Endodermal cell (in vitro differentiated cells): ENCODE measurements around the gene MPDU1. TPM values are rescaled to one million over a fixed set of nuclear protein-coding genes. Genes with fewer than 3 reads are reported as not detected.

Source experiments
- DNase-seq: peaks from one replicate; pipeline ENCODE4 v3.0.0-alpha.2; 2017
- H3K27ac ChIP-seq: 2 replicates; pipeline ENCODE4 v1.5.1; 2013; ENCODE audit warnings: mild to moderate bottlenecking, low read depth, low read length, moderate library complexity
- H3K27me3 ChIP-seq: 2 replicates; pipeline ENCODE4 v1.6.1; 2013; ENCODE audit warnings: mild to moderate bottlenecking, low read length, moderate library complexity; ENCODE audit not compliant: insufficient read depth, control insufficient read depth, poor library complexity, severe bottlenecking
- H3K36me3 ChIP-seq: 2 replicates; pipeline ENCODE4 v1.7.0; 2013; ENCODE audit warnings: mild to moderate bottlenecking, low read length, moderate library complexity; ENCODE audit not compliant: control insufficient read depth, insufficient read depth
- H3K4me1 ChIP-seq: one replicate; pipeline ENCODE4 v1.7.0; 2013; ENCODE audit warnings: low read length; ENCODE audit not compliant: control insufficient read depth, insufficient read depth
- H3K4me3 ChIP-seq: 2 replicates; pipeline ENCODE4 v1.5.1; 2013; ENCODE audit warnings: mild to moderate bottlenecking, low read length, moderate library complexity
- H3K9ac ChIP-seq: 2 replicates; pipeline ENCODE4 v1.6.1; 2013; ENCODE audit warnings: mild to moderate bottlenecking, low read length, moderate library complexity; ENCODE audit not compliant: poor library complexity, severe bottlenecking; ENCODE audit errors: extremely low read depth
- H3K9me3 ChIP-seq: 2 replicates; pipeline ENCODE4 v1.6.1; 2013; ENCODE audit warnings: mild to moderate bottlenecking, low read length, moderate library complexity; ENCODE audit not compliant: control insufficient read depth
- H3K27ac Mint-ChIP-seq: 2 replicates; pipeline ENCODE4 v1.8.0; 2020; ENCODE audit warnings: mixed read lengths
- H3K27me3 Mint-ChIP-seq: 2 replicates; pipeline ENCODE4 v1.8.0; 2021; ENCODE audit warnings: mild to moderate bottlenecking, mixed read lengths; ENCODE audit not compliant: insufficient read depth
- H3K36me3 Mint-ChIP-seq: 2 replicates; pipeline ENCODE4 v1.8.0; 2020; ENCODE audit warnings: low read depth, mixed read lengths
- H3K4me1 Mint-ChIP-seq: 2 replicates; pipeline ENCODE4 v1.8.0; 2020; ENCODE audit warnings: mixed read lengths
- H3K4me3 Mint-ChIP-seq: 2 replicates; pipeline ENCODE4 v1.8.0; 2020; ENCODE audit warnings: mild to moderate bottlenecking, moderate library complexity, mixed read lengths
- H3K9me3 Mint-ChIP-seq: 2 replicates; pipeline ENCODE4 v1.8.0; 2020; ENCODE audit warnings: mild to moderate bottlenecking, mixed read lengths
- WGBS, 2 experiments: methylation state at CpG; one replicate each; pipeline versions ENCODE4 v1.1.5 to v1.1.7; 2013; ENCODE audit warnings: missing lambda C conversion rate in 2 of 2, mixed read lengths in 1 of 2; ENCODE audit not compliant: insufficient coverage in 1 of 2, insufficient read length in 1 of 2; 5-methylcytosine and 5-hydroxymethylcytosine counted together
- total RNA-seq, 2 donors: library from RNA; stranded (reverse); fragmentation: NEBNext Ultra II Directional in 1 of 2; extraction: Animal tissue kit (Norgen Biotek cat#: 25700) in 1 of 2; gene quantifications; 2 replicates in 1 of 2; 3 replicates in 1 of 2; pipeline ENCODE4 v1.2.1, GENCODE V29; 2021
- TF ChIP-seq, protein P1 (sequence below): fragments of 200-600 bp; sonication (generic); conservative IDR thresholded peaks from 2 replicates; pipeline ENCODE4 v1.5.0; 2021; ENCODE audit warnings: antibody characterized with exemption, mild to moderate bottlenecking

MPDU1 gene
- total RNA-seq, 2 donors from 2014 or later, result 47.4 to 56.6 TPM

DNA sequence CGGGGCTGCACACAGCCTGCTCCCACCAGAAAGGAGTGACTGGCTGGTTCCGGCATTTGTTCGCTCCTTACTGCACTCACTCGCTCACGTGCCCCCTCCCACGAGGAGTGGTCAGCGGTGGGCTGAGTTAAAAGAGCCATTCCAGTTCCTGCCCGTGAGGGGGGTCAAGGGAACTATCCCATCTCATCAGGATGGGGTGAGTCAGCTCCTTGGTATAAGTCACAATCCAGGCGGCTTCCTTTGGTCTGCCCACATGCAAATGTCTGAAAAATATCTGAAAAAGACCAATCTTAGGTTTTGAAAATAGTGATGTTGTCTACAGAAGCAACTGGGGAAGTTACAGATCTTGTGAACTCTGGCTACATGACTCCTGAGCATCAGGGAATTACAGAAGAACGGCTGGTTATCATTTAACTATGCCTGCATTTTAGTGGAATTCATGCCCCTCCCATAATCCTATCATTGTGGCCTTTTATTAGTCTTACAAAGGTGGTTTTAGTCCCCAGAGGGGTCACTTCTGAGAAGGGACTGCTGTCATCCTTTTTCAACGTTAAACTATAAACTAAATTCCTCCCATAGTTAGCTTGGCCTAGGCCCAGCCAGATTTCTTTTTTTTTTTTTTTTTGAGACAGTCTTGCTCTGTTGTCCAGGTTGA lies 44.6 kb upstream of the MPDU1 start:
- H3K4me3 ChIP-seq, result no peak overlapping the region
- no peak overlapping the region for H3K9ac ChIP-seq
- no peak overlapping the region for H3K27ac ChIP-seq
- WGBS, 2 experiments, result 64 to 82% methylated on average over 7 to 11 of the region's 11 CpGs
- Mint-ChIP-seq H3K4me3 (no peak overlapping the region), H3K27ac (no peak overlapping the region), H3K36me3 (no peaks in the 10 kb centered on the region), H3K4me1 (no peaks in the 10 kb centered on the region), H3K27me3 (peaks cover 24% of the 10 kb centered on the region), H3K9me3 (peaks cover 21% of the 10 kb centered on the region)
- H3K27me3 ChIP-seq, result peaks cover 12% of the 10 kb centered on the region
- no peaks in the 10 kb centered on the region for H3K4me1 ChIP-seq
- no peaks in the 10 kb centered on the region for H3K36me3 ChIP-seq
- no peak for DNase-seq
- TF ChIP-seq, protein P1, sequence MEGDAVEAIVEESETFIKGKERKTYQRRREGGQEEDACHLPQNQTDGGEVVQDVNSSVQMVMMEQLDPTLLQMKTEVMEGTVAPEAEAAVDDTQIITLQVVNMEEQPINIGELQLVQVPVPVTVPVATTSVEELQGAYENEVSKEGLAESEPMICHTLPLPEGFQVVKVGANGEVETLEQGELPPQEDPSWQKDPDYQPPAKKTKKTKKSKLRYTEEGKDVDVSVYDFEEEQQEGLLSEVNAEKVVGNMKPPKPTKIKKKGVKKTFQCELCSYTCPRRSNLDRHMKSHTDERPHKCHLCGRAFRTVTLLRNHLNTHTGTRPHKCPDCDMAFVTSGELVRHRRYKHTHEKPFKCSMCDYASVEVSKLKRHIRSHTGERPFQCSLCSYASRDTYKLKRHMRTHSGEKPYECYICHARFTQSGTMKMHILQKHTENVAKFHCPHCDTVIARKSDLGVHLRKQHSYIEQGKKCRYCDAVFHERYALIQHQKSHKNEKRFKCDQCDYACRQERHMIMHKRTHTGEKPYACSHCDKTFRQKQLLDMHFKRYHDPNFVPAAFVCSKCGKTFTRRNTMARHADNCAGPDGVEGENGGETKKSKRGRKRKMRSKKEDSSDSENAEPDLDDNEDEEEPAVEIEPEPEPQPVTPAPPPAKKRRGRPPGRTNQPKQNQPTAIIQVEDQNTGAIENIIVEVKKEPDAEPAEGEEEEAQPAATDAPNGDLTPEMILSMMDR, result no peak
- H3K9me3 ChIP-seq, result peaks cover 11% of the 10 kb centered on the region

DNA sequence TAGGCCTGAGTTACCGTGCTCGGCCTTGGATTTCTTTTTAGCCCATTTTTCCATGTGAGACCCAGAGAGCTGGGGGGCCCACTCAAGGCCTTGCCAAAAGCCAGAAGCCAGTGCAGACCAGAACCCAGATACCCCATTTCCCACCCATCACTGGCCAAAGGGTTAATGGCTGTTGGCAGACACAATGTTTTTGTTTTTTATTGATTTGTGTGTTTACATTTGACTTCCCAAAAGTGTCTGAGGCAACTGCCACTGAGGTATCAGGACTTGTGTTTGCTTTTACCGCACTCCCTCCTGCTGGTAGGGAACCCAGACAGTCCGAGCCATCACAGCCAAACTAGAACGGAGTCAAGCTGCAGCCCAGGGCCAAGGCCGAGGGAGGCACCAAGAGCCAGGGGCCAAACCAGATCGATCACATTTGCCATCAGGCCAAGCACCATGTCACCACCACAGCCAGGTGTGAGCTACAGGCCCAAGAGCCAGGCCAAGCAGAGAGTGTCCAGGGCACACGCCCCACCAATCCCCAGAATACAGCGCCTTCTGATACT lies 42.5 kb upstream of the MPDU1 start:
- Mint-ChIP-seq H3K27me3 (peaks cover 20% of the 10 kb centered on the region), H3K4me3 (no peak overlapping the region), H3K9me3 (peaks cover 21% of the 10 kb centered on the region), H3K27ac (no peak overlapping the region), H3K4me1 (no peaks in the 10 kb centered on the region), H3K36me3 (no peaks in the 10 kb centered on the region)
- Histone ChIP-seq H3K4me1 (no peaks in the 10 kb centered on the region), H3K27me3 (peaks cover 12% of the 10 kb centered on the region), H3K9me3 (peaks cover 11% of the 10 kb centered on the region), H3K36me3 (no peaks in the 10 kb centered on the region), H3K4me3 (no peak overlapping the region), H3K9ac (no peak overlapping the region), H3K27ac (no peak overlapping the region)
- no peak for DNase-seq
- TF ChIP-seq, protein P1, result no peak
- 96 to 100% methylated on average over 6 to 9 of the region's 9 CpGs for WGBS, 2 experiments

DNA sequence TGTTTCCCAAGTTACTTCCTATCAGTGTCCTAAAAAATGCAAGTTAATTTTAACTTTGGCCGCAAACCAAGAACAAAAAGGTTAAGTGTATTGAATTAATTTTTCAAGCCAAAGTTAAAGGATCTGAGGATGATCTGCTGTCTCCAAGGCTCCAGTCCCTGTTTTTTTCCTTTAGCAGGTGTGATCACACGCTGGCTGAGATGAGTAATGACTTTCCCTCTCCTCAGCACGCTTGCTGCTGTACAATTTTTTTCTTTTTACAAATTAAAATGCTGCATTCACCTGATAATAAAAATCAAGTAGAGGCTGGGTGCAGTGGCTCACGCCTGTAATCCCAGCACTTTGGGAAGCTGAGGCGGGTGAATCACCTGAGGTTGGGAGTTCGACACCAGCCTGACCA lies 38.7 kb upstream of the MPDU1 start:
- Mint-ChIP-seq H3K4me3 (no peak overlapping the region), H3K27ac (no peak overlapping the region), H3K4me1 (peaks cover 3% of the 10 kb centered on the region), H3K36me3 (no peaks in the 10 kb centered on the region), H3K27me3 (peaks cover 29% of the 10 kb centered on the region), H3K9me3 (no peaks in the 10 kb centered on the region)
- no peak overlapping the region for H3K27ac ChIP-seq
- TF ChIP-seq, protein P1, result no peak
- H3K4me3 ChIP-seq, result no peak overlapping the region
- 72 to 82% methylated on average over 5 to 6 of the region's 6 CpGs for WGBS, 2 experiments
- H3K4me1 ChIP-seq, result no peaks in the 10 kb centered on the region
- H3K9ac ChIP-seq, result no peak overlapping the region
- H3K36me3 ChIP-seq, result no peaks in the 10 kb centered on the region
- DNase-seq, result no peak
- peaks cover 12% of the 10 kb centered on the region for H3K27me3 ChIP-seq
- no peaks in the 10 kb centered on the region for H3K9me3 ChIP-seq
